HG03066 (cell line): ENCODE measurements around the gene DDIT4L.
A peak's percentile ranks its signal among the peaks of the same experiment; 100 is the strongest.
"Not testable (repeated sequence)": the region's sequence is repeated elsewhere in the genome, so short reads cannot be mapped to it uniquely, and the experiment has no call there.

Experiments used
- ATAC-seq: cut with Tn5 transposase; IDR thresholded peaks from one replicate; pipeline ENCODE4 v1.9.1; 2021; ENCODE audit warnings: low read depth; ENCODE audit not compliant: unreplicated experiment

The DDIT4L gene

GRCh38 chr4:100189820-100190642 lies at the start of gene DDIT4L:
Gene DDIT4L, minus strand, starts transcription at chr4:100190468. Its CDS starts 485 bp downstream, at chr4:100189983.
- peak; percentile 60 for ATAC-seq

- no peak for ATAC-seq
Observed at GRCh38 chr4:100240008-100240407, 49.7 kb upstream of the DDIT4L start.

- no peak for ATAC-seq
Observed at GRCh38 chr4:100224721-100225120, 34.5 kb upstream of the DDIT4L start.

GRCh38 chr4:100224160-100224559 lies 33.9 kb upstream of the DDIT4L start:
- ATAC-seq, result no peak

GRCh38 chr4:100208964-100209363 lies 18.7 kb upstream of the DDIT4L start:
- peak; percentile 89 for ATAC-seq

GRCh38 chr4:100208459-100208858 lies 18.2 kb upstream of the DDIT4L start:
- peak; percentile 6 for ATAC-seq

- no peak for ATAC-seq
Observed at GRCh38 chr4:100206850-100207249, 16.6 kb upstream of the DDIT4L start.

GRCh38 chr4:100198061-100198460 lies 7.8 kb upstream of the DDIT4L start:
- ATAC-seq, result no peak

- not testable (repeated sequence) for ATAC-seq
Observed at GRCh38 chr4:100196388-100197071, 6.3 kb upstream of the DDIT4L start.

GRCh38 chr4:100190643-100191600 lies 654 bp upstream of the DDIT4L start:
- ATAC-seq, result peak; percentile 22

GRCh38 chr4:100188829-100189228 lies 1.4 kb downstream of the DDIT4L start:
- no peak for ATAC-seq

GRCh38 chr4:100187781-100188180 lies 2.5 kb downstream of the DDIT4L start:
- no peak for ATAC-seq

- no peak for ATAC-seq
Observed at GRCh38 chr4:100184787-100185186, 5.5 kb downstream of the DDIT4L start.

- ATAC-seq, result no peak
Observed at GRCh38 chr4:100177855-100178254, 12.4 kb downstream of the DDIT4L start.

- no peak for ATAC-seq
Observed at GRCh38 chr4:100177126-100177525, 13.1 kb downstream of the DDIT4L start.

GRCh38 chr4:100175858-100176257 lies 14.4 kb downstream of the DDIT4L start:
- no peak for ATAC-seq

GRCh38 chr4:100174985-100175383 lies 15.3 kb downstream of the DDIT4L start:
- ATAC-seq, result no peak

GRCh38 chr4:100170986-100171385 lies 19.3 kb downstream of the DDIT4L start:
- no peak for ATAC-seq

GRCh38 chr4:100169491-100170485 lies 20.5 kb downstream of the DDIT4L start:
- ATAC-seq, result no peak

- ATAC-seq, result no peak
Observed at GRCh38 chr4:100168521-100168920, 21.7 kb downstream of the DDIT4L start.
